Neuronal stem cell (in vitro differentiated cells): Measurements from ENCODE around the gene CYTL1.

Experiments
- DNase-seq: peaks from one replicate; pipeline ENCODE4 v3.0.0-alpha.2; 2013; ENCODE audit warnings: low spot score
- H2AFZ ChIP-seq: one replicate; pipeline ENCODE4 v1.6.1; 2013; ENCODE audit warnings: mild to moderate bottlenecking, low read length, inconsistent platforms
- H2AK5ac ChIP-seq: 2 replicates; pipeline ENCODE4 v1.6.1; 2013; ENCODE audit warnings: low read depth, mild to moderate bottlenecking, inconsistent platforms, low read length, moderate library complexity, mixed read lengths
- H2BK120ac ChIP-seq: 2 replicates; pipeline ENCODE4 v1.6.1; 2013; ENCODE audit warnings: low read depth, mild to moderate bottlenecking, inconsistent platforms, low read length, moderate library complexity, mixed read lengths
- H2BK12ac ChIP-seq: one replicate; pipeline ENCODE4 v1.6.1; 2013; ENCODE audit warnings: low read length, inconsistent platforms
- H2BK15ac ChIP-seq: 2 replicates; pipeline ENCODE4 v1.6.1; 2013; ENCODE audit warnings: mild to moderate bottlenecking, low read length, inconsistent platforms, mixed read lengths
- H2BK5ac ChIP-seq: one replicate; pipeline ENCODE4 v1.6.1; 2013; ENCODE audit warnings: inconsistent platforms, mild to moderate bottlenecking, low read length, moderate library complexity
- H3K14ac ChIP-seq: one replicate; pipeline ENCODE4 v1.6.1; 2013; ENCODE audit warnings: low read length, inconsistent platforms
- H3K18ac ChIP-seq: 2 replicates; pipeline ENCODE4 v1.6.1; 2013; ENCODE audit warnings: low read length, inconsistent platforms
- H3K23ac ChIP-seq: 2 replicates; pipeline ENCODE4 v1.6.1; 2013; ENCODE audit warnings: low read depth, mild to moderate bottlenecking, mixed read lengths, low read length, inconsistent platforms; ENCODE audit not compliant: poor library complexity
- H3K27ac ChIP-seq: replicated peaks from 3 replicates; pipeline ENCODE4 v1.5.1; 2013; ENCODE audit warnings: low read length, inconsistent platforms
- H3K27me3 ChIP-seq, 3 experiments: 2 replicates each; pipeline ENCODE4 v1.6.1; 2013; ENCODE audit warnings: low read length in 3 of 3, mild to moderate bottlenecking in 2 of 3, inconsistent platforms in 1 of 3, low read depth in 1 of 3, mixed read lengths in 1 of 3, moderate library complexity in 1 of 3; ENCODE audit not compliant: control insufficient read depth in 3 of 3, insufficient read depth in 3 of 3
- H3K36me3 ChIP-seq, 2 donors: replicated peaks in 1 of 2; 2 replicates each; pipeline ENCODE4 v1.6.1; 2013; ENCODE audit warnings: low read length in 2 of 2; ENCODE audit not compliant: control insufficient read depth in 2 of 2, insufficient read depth in 2 of 2
- H3K4ac ChIP-seq: 2 replicates; pipeline ENCODE4 v1.6.1; 2013; ENCODE audit warnings: inconsistent platforms, mild to moderate bottlenecking, low read length, moderate library complexity
- H3K4me1 ChIP-seq, 2 donors: 1 replicate in 1 of 2; 2 replicates in 1 of 2; pipeline ENCODE4 v1.6.1; 2013; ENCODE audit warnings: low read length in 2 of 2, low read depth in 1 of 2; ENCODE audit not compliant: control insufficient read depth in 2 of 2, insufficient read depth in 1 of 2
- H3K4me2 ChIP-seq: one replicate; pipeline ENCODE4 v1.6.1; 2013; ENCODE audit warnings: mild to moderate bottlenecking, low read length, inconsistent platforms; ENCODE audit not compliant: insufficient read depth, poor library complexity, severe bottlenecking
- H3K4me3 ChIP-seq, 2 donors: 2 replicates each; pipeline ENCODE4 v1.5.1; 2013; ENCODE audit warnings: low read length in 2 of 2, mild to moderate bottlenecking in 2 of 2, inconsistent platforms in 1 of 2, moderate library complexity in 1 of 2
- H3K79me1 ChIP-seq: one replicate; pipeline ENCODE4 v1.6.1; 2013; ENCODE audit warnings: low read depth, mild to moderate bottlenecking, inconsistent platforms, low read length, moderate library complexity
- H3K9ac ChIP-seq: one replicate; pipeline ENCODE4 v1.6.1; 2013; ENCODE audit warnings: mild to moderate bottlenecking, low read depth, low read length, inconsistent platforms; ENCODE audit not compliant: poor library complexity
- H3K9me3 ChIP-seq, 2 donors: replicated peaks in 1 of 2; 2 replicates each; pipeline versions ENCODE3 to v1.6.1; 2013; ENCODE audit warnings: low read length in 2 of 2, mild to moderate bottlenecking in 2 of 2, inconsistent platforms in 1 of 2, low read depth in 1 of 2, mixed read lengths in 1 of 2, moderate library complexity in 1 of 2; ENCODE audit not compliant: control insufficient read depth in 2 of 2, insufficient read depth in 1 of 2
- H4K8ac ChIP-seq: one replicate; pipeline ENCODE4 v1.6.1; 2013; ENCODE audit warnings: low read depth, mild to moderate bottlenecking, inconsistent platforms, low read length, moderate library complexity
- H4K91ac ChIP-seq: one replicate; pipeline ENCODE4 v1.6.1; 2013; ENCODE audit warnings: low read length, low read depth, mild to moderate bottlenecking, inconsistent platforms; ENCODE audit not compliant: poor library complexity
- WGBS, 2 donors: extraction: QIAGEN DNeasy Blood & Tissue Kit; methylation state at CpG; one replicate each; pipeline ENCODE4 v1.1.7; 2013; ENCODE audit warnings: missing lambda C conversion rate in 2 of 2, mixed read lengths in 1 of 2; ENCODE audit not compliant: insufficient read length in 2 of 2, insufficient replicate concordance in 1 of 2; ENCODE audit errors: extremely low coverage in 2 of 2; 5-methylcytosine and 5-hydroxymethylcytosine counted together

The CYTL1 gene

DNA sequence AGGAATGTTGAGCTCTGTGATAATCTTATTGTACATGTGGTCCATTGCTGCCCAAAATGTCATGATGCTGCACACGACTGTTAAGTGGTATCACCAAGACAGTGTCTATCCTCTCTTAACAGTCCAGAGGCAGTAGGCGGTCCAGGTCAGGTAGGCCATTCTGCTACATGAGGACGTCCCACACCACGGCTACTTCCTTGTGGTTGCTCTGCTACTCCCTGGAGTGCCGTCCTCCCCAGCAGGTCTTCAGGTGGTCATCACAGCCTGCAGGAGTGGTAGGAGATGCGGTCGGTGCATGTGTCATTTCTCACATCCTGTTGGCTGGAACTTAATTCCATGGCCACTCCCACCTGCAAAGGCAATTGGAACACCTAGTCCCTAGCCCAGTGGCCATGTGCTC, 20.5 kb upstream of the CYTL1 start:
- peaks cover 0 to 1% (median 0%) of the 10 kb centered on the region in 3 experiments for H3K27me3 ChIP-seq
- no peak overlapping the region for H3K4ac ChIP-seq
- no peaks in the 10 kb centered on the region for H3K9me3 ChIP-seq
- no peak overlapping the region for H2BK120ac ChIP-seq
- no peak overlapping the region for H3K18ac ChIP-seq
- no peaks in the 10 kb centered on the region for H3K4me1 ChIP-seq
- DNase-seq = no peak
- no peak overlapping the region for H4K8ac ChIP-seq
- no peak overlapping the region for H4K91ac ChIP-seq
- no peaks in the 10 kb centered on the region for H3K79me1 ChIP-seq
- no peak overlapping the region for H3K27ac ChIP-seq
- no peak overlapping the region for H3K23ac ChIP-seq
- peak overlapping the region in 1 of 2 donors; percentile 52 for H3K4me3 ChIP-seq
- no peak overlapping the region for H2AK5ac ChIP-seq
- no peak overlapping the region for H2BK15ac ChIP-seq
- H2BK12ac ChIP-seq = no peak overlapping the region
- no peak overlapping the region for H2BK5ac ChIP-seq
- no peak overlapping the region for H3K4me2 ChIP-seq
- WGBS, 2 donors = no CpG with 5 or more reads among the region's 7 CpGs
- no peak overlapping the region for H2AFZ ChIP-seq
- no peaks in the 10 kb centered on the region for H3K36me3 ChIP-seq
- H3K9ac ChIP-seq = no peak overlapping the region
- no peak overlapping the region for H3K14ac ChIP-seq

DNA sequence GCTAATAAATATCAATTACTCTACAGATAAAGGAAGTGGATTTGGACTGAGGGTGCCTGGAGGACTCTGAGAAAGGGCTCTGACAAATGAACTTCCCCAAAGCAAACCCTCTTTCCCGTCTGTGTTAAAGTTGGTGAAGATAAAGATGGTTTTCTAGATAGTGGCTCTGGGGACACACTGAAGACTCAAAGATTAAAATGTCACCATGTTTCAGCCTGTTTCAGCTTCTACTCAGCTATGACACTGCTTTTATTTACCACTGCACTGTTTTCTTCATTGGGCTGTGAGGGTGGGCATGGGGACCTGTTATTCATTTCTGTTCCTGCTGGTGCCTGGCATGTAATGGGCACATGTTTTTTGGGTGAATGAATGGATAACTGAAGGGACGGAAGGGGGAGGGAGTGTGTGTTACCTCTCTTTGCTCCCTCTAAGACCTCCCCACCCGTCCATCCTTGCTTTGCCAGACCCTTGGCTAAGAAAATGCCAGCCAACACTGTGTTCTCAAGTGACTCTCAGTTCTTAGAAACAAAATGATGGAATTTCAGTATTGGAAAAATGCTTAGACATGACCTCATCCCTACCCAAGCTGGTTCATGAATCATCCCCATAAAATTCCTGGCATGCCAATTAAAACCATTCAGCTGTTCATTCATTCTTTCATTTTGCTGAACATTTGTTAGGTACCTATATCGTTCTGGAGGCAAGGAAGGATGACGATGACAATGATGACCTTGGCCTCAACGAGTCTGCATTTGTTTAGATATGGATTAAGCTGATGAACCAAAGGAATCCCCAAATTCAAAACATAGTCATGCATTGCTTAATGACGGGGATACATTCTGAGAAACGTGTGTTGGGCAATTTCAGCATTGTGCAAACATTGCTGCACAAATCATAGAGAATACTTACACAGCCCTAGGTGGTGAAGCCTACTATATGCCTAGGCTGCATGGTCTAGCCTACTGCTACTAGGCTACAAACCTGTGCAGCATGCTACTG, 18.6 kb upstream of the CYTL1 start:
- no peak overlapping the region for H3K27ac ChIP-seq
- H2BK5ac ChIP-seq = no peak overlapping the region
- no CpG with 5 or more reads among the region's 8 CpGs for WGBS, 2 donors
- H4K8ac ChIP-seq = no peak overlapping the region
- peaks cover 0 to 4% (median 0%) of the 10 kb centered on the region in 3 experiments for H3K27me3 ChIP-seq
- no peak overlapping the region for H4K91ac ChIP-seq
- H3K18ac ChIP-seq = no peak overlapping the region
- H2BK120ac ChIP-seq = no peak overlapping the region
- H3K4me2 ChIP-seq = no peak overlapping the region
- DNase-seq = no peak
- H3K4me3 ChIP-seq = no peak overlapping the region
- no peaks in the 10 kb centered on the region for H3K9me3 ChIP-seq
- no peak overlapping the region for H3K23ac ChIP-seq
- H3K36me3 ChIP-seq = no peaks in the 10 kb centered on the region
- no peaks in the 10 kb centered on the region for H3K4me1 ChIP-seq
- no peak overlapping the region for H3K9ac ChIP-seq
- H3K14ac ChIP-seq = no peak overlapping the region
- H2BK12ac ChIP-seq = no peak overlapping the region
- H2BK15ac ChIP-seq = no peak overlapping the region
- no peak overlapping the region for H3K4ac ChIP-seq
- no peak overlapping the region for H2AK5ac ChIP-seq
- H3K79me1 ChIP-seq = no peaks in the 10 kb centered on the region
- no peak overlapping the region for H2AFZ ChIP-seq

DNA sequence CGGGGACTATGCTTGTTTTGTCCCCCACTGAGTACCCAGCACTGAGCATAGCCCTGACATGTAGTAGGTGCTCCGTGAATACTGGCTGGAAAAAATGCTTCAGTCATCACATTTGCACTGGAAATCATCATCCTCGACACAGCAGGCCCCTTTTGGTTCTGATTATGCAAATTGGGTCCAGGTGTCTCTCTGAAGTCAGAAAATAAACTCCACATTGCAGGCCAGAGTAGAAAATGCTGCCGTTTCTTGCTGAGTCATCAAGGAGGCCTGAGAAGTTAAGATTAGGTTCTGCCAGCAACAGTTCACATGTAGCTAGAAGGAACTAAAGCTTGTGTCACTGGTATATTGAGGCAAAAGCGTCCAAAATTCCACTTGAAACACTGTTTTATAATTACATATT, 17.0 kb upstream of the CYTL1 start:
- Histone ChIP-seq H2AFZ (no peak overlapping the region), H3K4me1 (no peaks in the 10 kb centered on the region), H2BK120ac (no peak overlapping the region), H3K27ac (no peak overlapping the region), H3K36me3 (no peaks in the 10 kb centered on the region), H3K4ac (no peak overlapping the region), H2BK12ac (no peak overlapping the region), H3K18ac (no peak overlapping the region), H2BK15ac (no peak overlapping the region), H3K9me3 (no peaks in the 10 kb centered on the region), H3K79me1 (no peaks in the 10 kb centered on the region), H3K27me3 (peaks cover 0 to 4% (median 0%) of the 10 kb centered on the region in 3 experiments), H4K91ac (no peak overlapping the region), H4K8ac (no peak overlapping the region), H3K9ac (no peak overlapping the region), H3K4me3 (no peak overlapping the region), H3K23ac (no peak overlapping the region), H2BK5ac (no peak overlapping the region), H3K4me2 (no peak overlapping the region), H2AK5ac (no peak overlapping the region), H3K14ac (no peak overlapping the region)
- no peak for DNase-seq
- WGBS, 2 donors = no CpG with 5 or more reads among the region's 5 CpGs

DNA sequence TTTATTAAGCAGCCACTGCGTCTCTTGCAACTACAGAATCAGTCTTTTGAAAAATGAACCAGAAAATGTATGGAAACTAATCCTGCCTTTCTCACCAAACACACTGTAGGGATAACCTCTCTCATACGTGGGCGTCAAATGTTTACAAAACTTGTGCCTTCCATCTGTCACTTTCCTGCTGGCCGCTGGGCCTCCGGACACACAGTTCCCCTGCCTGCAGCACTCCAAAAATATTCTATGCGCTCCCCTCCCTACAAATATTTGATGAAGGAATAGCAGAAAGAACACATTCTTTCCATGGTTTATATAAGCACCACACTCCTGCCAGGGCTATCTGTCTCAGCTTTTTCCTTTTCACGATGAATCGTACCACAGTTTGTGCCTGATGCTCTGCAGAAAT, 14.9 kb upstream of the CYTL1 start:
- no peak overlapping the region for H3K23ac ChIP-seq
- DNase-seq = no peak
- H3K14ac ChIP-seq = no peak overlapping the region
- no peak overlapping the region for H3K4ac ChIP-seq
- H3K4me1 ChIP-seq = no peaks in the 10 kb centered on the region
- no peak overlapping the region for H2AFZ ChIP-seq
- no peaks in the 10 kb centered on the region for H3K36me3 ChIP-seq
- no peak overlapping the region for H3K18ac ChIP-seq
- H3K27me3 ChIP-seq = peaks cover 0 to 4% (median 0%) of the 10 kb centered on the region in 3 experiments
- H4K8ac ChIP-seq = no peak overlapping the region
- no CpG with 5 or more reads among the region's 8 CpGs for WGBS, 2 donors
- no peaks in the 10 kb centered on the region for H3K79me1 ChIP-seq
- no peak overlapping the region for H2BK120ac ChIP-seq
- H3K27ac ChIP-seq = no peak overlapping the region
- no peak overlapping the region for H3K9ac ChIP-seq
- no peaks in the 10 kb centered on the region for H3K9me3 ChIP-seq
- no peak overlapping the region for H2BK15ac ChIP-seq
- H2BK12ac ChIP-seq = no peak overlapping the region
- no peak overlapping the region for H3K4me3 ChIP-seq
- no peak overlapping the region for H3K4me2 ChIP-seq
- H4K91ac ChIP-seq = no peak overlapping the region
- H2BK5ac ChIP-seq = no peak overlapping the region
- H2AK5ac ChIP-seq = no peak overlapping the region
